ENCODE data around the gene FGF1.
A peak's percentile ranks its signal among the peaks of the same experiment; 100 is the strongest.

Gene FGF1

DNA sequence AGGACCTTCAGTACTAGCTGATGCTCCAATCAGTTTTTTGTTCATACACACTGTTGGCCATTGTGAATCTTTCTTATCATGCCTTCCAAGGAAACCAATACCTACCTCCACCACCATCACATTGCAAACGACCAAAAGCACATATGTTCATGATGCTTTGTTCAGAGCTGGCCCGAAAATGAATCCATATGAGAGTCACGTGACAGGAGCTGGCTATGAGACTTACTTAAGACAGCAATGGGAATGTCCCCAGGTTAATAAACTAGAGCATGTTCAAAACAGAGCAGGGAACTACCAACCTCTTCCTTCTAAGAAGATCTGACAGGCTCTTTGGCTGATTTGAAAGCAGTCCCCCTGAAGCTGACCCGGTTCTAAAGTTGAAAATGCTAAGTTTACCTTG lies 93.5 kb downstream of the FGF1 start:
- no peak overlapping the region for H3K9ac ChIP-seq
- no peak overlapping the region for H3K4me2 ChIP-seq
- H4K20me1 ChIP-seq (ENCODE audit: insufficient read depth), result no peaks in the 10 kb centered on the region
- TF ChIP-seq, protein P1, sequence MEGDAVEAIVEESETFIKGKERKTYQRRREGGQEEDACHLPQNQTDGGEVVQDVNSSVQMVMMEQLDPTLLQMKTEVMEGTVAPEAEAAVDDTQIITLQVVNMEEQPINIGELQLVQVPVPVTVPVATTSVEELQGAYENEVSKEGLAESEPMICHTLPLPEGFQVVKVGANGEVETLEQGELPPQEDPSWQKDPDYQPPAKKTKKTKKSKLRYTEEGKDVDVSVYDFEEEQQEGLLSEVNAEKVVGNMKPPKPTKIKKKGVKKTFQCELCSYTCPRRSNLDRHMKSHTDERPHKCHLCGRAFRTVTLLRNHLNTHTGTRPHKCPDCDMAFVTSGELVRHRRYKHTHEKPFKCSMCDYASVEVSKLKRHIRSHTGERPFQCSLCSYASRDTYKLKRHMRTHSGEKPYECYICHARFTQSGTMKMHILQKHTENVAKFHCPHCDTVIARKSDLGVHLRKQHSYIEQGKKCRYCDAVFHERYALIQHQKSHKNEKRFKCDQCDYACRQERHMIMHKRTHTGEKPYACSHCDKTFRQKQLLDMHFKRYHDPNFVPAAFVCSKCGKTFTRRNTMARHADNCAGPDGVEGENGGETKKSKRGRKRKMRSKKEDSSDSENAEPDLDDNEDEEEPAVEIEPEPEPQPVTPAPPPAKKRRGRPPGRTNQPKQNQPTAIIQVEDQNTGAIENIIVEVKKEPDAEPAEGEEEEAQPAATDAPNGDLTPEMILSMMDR (conservative IDR thresholded peaks at IDR 0.05; ENCODE audit: low read depth, low read length), result no peak
- no peaks in the 10 kb centered on the region for H3K79me2 ChIP-seq (ENCODE audit: insufficient read depth, low read depth)
- H3K4me1 ChIP-seq (ENCODE audit: low read depth, poor library complexity, severe bottlenecking), result no peaks in the 10 kb centered on the region
- no peaks in the 10 kb centered on the region for H3K36me3 ChIP-seq (ENCODE audit: insufficient read depth)
- no peak overlapping the region for H3K27ac ChIP-seq
- no peak overlapping the region for H3K4me3 ChIP-seq (IDR thresholded peaks at IDR 0.05; ENCODE audit: insufficient read depth, low read depth, low read length)
- no peaks in the 10 kb centered on the region for H3K27me3 ChIP-seq (ENCODE audit: insufficient read depth, low read depth)
- H2AFZ ChIP-seq (ENCODE audit: low read depth), result no peak overlapping the region

DNA sequence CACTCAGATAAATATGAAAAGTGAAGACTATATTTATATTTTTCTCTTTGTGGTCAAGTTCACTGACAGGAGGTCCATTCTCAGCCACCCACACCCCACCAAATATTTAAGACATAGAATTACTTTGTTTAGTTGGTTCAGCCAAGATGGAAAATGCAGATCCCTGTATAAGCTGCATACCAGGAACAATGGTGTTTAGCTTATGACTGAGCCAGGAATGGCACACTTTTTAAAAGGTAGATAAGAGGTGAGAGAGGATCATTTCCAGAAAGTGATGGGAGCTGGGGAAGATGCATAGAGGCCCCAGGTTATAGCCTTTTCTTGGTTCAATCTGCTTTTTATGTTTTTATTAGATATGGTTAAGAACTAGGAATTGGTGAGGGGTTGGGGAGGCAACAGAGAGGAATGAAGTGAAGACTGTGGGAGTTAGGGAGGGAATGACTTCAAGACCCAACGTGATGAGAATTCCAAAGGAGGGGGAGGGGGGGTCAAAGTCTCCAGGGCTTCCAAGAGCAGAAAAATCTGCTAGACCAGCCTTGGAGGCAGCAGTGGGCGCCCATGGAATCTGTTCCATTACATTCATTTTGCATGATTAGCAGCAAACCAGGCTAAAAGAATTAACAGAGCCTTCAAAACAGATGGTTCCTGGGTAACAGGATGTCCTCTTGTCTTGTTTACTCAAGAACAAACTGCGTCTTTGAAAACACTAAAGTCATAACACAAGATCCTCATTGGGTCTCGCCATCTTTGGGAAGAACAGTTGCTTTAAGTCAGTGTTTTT lies 95.2 kb downstream of the FGF1 start:
- H4K20me1 ChIP-seq (ENCODE audit: insufficient read depth), result no peaks in the 10 kb centered on the region; the same call in 1 of the 2 replicates
- H3K36me3 ChIP-seq (ENCODE audit: insufficient read depth), result no peaks in the 10 kb centered on the region
- H3K4me2 ChIP-seq, result no peak overlapping the region
- no peaks in the 10 kb centered on the region for H3K27me3 ChIP-seq (ENCODE audit: insufficient read depth, low read depth)
- H3K4me1 ChIP-seq (ENCODE audit: low read depth, poor library complexity, severe bottlenecking), result no peaks in the 10 kb centered on the region
- no peak overlapping the region for H3K9ac ChIP-seq
- H3K4me3 ChIP-seq (IDR thresholded peaks at IDR 0.05; ENCODE audit: insufficient read depth, low read depth, low read length), result no peak overlapping the region
- H3K79me2 ChIP-seq (ENCODE audit: insufficient read depth, low read depth), result no peaks in the 10 kb centered on the region
- no peak overlapping the region for H2AFZ ChIP-seq (ENCODE audit: low read depth)
- H3K27ac ChIP-seq, result no peak overlapping the region
- TF ChIP-seq, protein P1 (conservative IDR thresholded peaks at IDR 0.05; ENCODE audit: low read depth, low read length), result no peak

- no peaks in the 10 kb centered on the region for H3K27me3 ChIP-seq (ENCODE audit: insufficient read depth, low read depth)
- TF ChIP-seq, protein P1 (conservative IDR thresholded peaks at IDR 0.05; ENCODE audit: low read depth, low read length), result no peak
- no peak overlapping the region for H3K27ac ChIP-seq
- no peak overlapping the region for H3K4me3 ChIP-seq (IDR thresholded peaks at IDR 0.05; ENCODE audit: insufficient read depth, low read depth, low read length)
- H2AFZ ChIP-seq (ENCODE audit: low read depth), result no peak overlapping the region
- no peaks in the 10 kb centered on the region for H3K36me3 ChIP-seq (ENCODE audit: insufficient read depth)
- H3K4me1 ChIP-seq (ENCODE audit: low read depth, poor library complexity, severe bottlenecking), result no peaks in the 10 kb centered on the region
- H3K9ac ChIP-seq, result no peak overlapping the region
- no peaks in the 10 kb centered on the region; the same call in 1 of the 2 replicates for H4K20me1 ChIP-seq (ENCODE audit: insufficient read depth)
- H3K79me2 ChIP-seq (ENCODE audit: insufficient read depth, low read depth), result no peaks in the 10 kb centered on the region
- H3K4me2 ChIP-seq, result no peak overlapping the region
Measured at GRCh38 chr5:142589720-142590119, 96.2 kb downstream of the FGF1 start.

GRCh38 chr5:142587354-142587965 lies 98.4 kb downstream of the FGF1 start:
- no peaks in the 10 kb centered on the region for H3K27me3 ChIP-seq (ENCODE audit: insufficient read depth, low read depth)
- TF ChIP-seq, protein P1 (conservative IDR thresholded peaks at IDR 0.05; ENCODE audit: low read depth, low read length), result peak; percentile 46
- H3K27ac ChIP-seq, result no peak overlapping the region
- no peaks in the 10 kb centered on the region for H3K4me1 ChIP-seq (ENCODE audit: low read depth, poor library complexity, severe bottlenecking)
- no peak overlapping the region for H3K4me3 ChIP-seq (IDR thresholded peaks at IDR 0.05; ENCODE audit: insufficient read depth, low read depth, low read length)
- H4K20me1 ChIP-seq (ENCODE audit: insufficient read depth), result no peaks in the 10 kb centered on the region; the same call in 1 of the 2 replicates
- no peak overlapping the region for H3K4me2 ChIP-seq
- H3K36me3 ChIP-seq (ENCODE audit: insufficient read depth), result no peaks in the 10 kb centered on the region
- H3K9ac ChIP-seq, result no peak overlapping the region
- H3K79me2 ChIP-seq (ENCODE audit: insufficient read depth, low read depth), result no peaks in the 10 kb centered on the region
- H2AFZ ChIP-seq (ENCODE audit: low read depth), result no peak overlapping the region

Data from KMS-11 (cell line).